GM19397 (cell line): ENCODE data around the gene CD300C.
"Not testable (repeated sequence)": the region's sequence is repeated elsewhere in the genome, so short reads cannot be mapped to it uniquely, and the experiment has no call there.

ENCODE experiments used
- ATAC-seq: cut with Tn5 transposase; IDR thresholded peaks from one replicate; pipeline ENCODE4 v1.9.1; 2021; ENCODE audit warnings: mild to moderate bottlenecking, moderate library complexity; ENCODE audit not compliant: unreplicated experiment

Gene CD300C

GRCh38 chr17:74563358-74563757 is 17.4 kb upstream of the CD300C start:
- ATAC-seq: no peak

GRCh38 chr17:74561586-74561985 is 15.7 kb upstream of the CD300C start:
- no peak for ATAC-seq

GRCh38 chr17:74558882-74559519 is 13.1 kb upstream of the CD300C start:
- ATAC-seq: no peak

GRCh38 chr17:74558402-74558801 is 12.5 kb upstream of the CD300C start:
- ATAC-seq: not testable (repeated sequence)

GRCh38 chr17:74555427-74555940 is 9.6 kb upstream of the CD300C start:
- no peak for ATAC-seq

- no peak for ATAC-seq
Observed at GRCh38 chr17:74554909-74555308, 9.0 kb upstream of the CD300C start.

GRCh38 chr17:74552037-74552436 is 6.1 kb upstream of the CD300C start:
- ATAC-seq: no peak

- ATAC-seq: no peak
Observed at GRCh38 chr17:74550602-74551001, 4.7 kb upstream of the CD300C start.

- no peak for ATAC-seq
Observed at GRCh38 chr17:74549343-74549742, 3.4 kb upstream of the CD300C start.

- no peak for ATAC-seq
Observed at GRCh38 chr17:74547736-74548135, 1.8 kb upstream of the CD300C start.

- no peak for ATAC-seq
Observed at GRCh38 chr17:74547264-74547663, 1.3 kb upstream of the CD300C start.

- no peak for ATAC-seq
Observed at GRCh38 chr17:74546586-74546985, 671 bp upstream of the CD300C start.

- ATAC-seq: no peak
Observed at GRCh38 chr17:74544991-74545842, 698 bp downstream of the CD300C start.

- ATAC-seq: no peak
Observed at GRCh38 chr17:74543891-74544760, 1.8 kb downstream of the CD300C start.

- ATAC-seq: no peak
Observed at GRCh38 chr17:74543406-74543805, 2.5 kb downstream of the CD300C start.

GRCh38 chr17:74542727-74543383 is 3.1 kb downstream of the CD300C start:
- ATAC-seq: no peak

GRCh38 chr17:74542166-74542565 is 3.7 kb downstream of the CD300C start:
- no peak for ATAC-seq

GRCh38 chr17:74541176-74542111 is 4.5 kb downstream of the CD300C start:
- ATAC-seq: no peak

- ATAC-seq: no peak
Observed at GRCh38 chr17:74539281-74539820, 6.6 kb downstream of the CD300C start.
